ENCODE measurements around the gene TLE4. TPM values are rescaled to one million over a fixed set of nuclear protein-coding genes. Genes with fewer than 3 reads are reported as not detected.

TLE4 gene
- polyA plus RNA-seq, 1 of the 3 experiments (the other 2 are of a cell fraction) = 40.4 TPM

GRCh38 chr9:79661279-79661678 is 89.5 kb downstream of the TLE4 start:
- peaks cover 5% of the 10 kb centered on the region; the same call in 1 of the 2 replicates for H4K20me1 ChIP-seq (ENCODE audit: insufficient read depth)
- H3K4me2 ChIP-seq = peak overlapping the region; percentile 70; the same call in 1 of the 2 replicates
- H3K36me3 ChIP-seq (replicated peaks in 1 of 2; ENCODE audit: control insufficient read depth in 1 of 2, insufficient read depth in 2 of 2, low read length in 1 of 2) = peaks cover 23 to 42% of the 10 kb centered on the region in 2 experiments
- TF ChIP-seq TCF12 (IDR thresholded peaks at IDR 0.05) = no peak
- TF ChIP-seq USF1 (IDR thresholded peaks at IDR 0.05; ENCODE audit: borderline replicate concordance, low read depth) = no peak
- TF ChIP-seq EZH2phosphoT487 (IDR thresholded peaks at IDR 0.05; ENCODE audit: borderline replicate concordance, low read depth) = no peak
- TF ChIP-seq TAF1 (IDR thresholded peaks at IDR 0.05; ENCODE audit: borderline replicate concordance, low read depth, low read length) = no peak
- no peak for TF ChIP-seq NFIC (IDR thresholded peaks at IDR 0.05; ENCODE audit: borderline replicate concordance)
- TF ChIP-seq SMC3 (IDR thresholded peaks at IDR 0.05; ENCODE audit: low read depth, low read length) = no peak
- TF ChIP-seq TEAD4 (IDR thresholded peaks at IDR 0.05; ENCODE audit: borderline replicate concordance, insufficient read depth) = no peak
- TF ChIP-seq, protein P1, sequence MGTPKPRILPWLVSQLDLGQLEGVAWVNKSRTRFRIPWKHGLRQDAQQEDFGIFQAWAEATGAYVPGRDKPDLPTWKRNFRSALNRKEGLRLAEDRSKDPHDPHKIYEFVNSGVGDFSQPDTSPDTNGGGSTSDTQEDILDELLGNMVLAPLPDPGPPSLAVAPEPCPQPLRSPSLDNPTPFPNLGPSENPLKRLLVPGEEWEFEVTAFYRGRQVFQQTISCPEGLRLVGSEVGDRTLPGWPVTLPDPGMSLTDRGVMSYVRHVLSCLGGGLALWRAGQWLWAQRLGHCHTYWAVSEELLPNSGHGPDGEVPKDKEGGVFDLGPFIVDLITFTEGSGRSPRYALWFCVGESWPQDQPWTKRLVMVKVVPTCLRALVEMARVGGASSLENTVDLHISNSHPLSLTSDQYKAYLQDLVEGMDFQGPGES (IDR thresholded peaks at IDR 0.05; ENCODE audit: low read depth, low read length) = no peak
- TF ChIP-seq FOXM1 (IDR thresholded peaks at IDR 0.05; ENCODE audit: low read depth) = no peak
- TF ChIP-seq, protein P2, sequence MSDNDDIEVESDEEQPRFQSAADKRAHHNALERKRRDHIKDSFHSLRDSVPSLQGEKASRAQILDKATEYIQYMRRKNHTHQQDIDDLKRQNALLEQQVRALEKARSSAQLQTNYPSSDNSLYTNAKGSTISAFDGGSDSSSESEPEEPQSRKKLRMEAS (IDR thresholded peaks at IDR 0.05; ENCODE audit: low read depth) = no peak
- peaks cover 6% of the 10 kb centered on the region for H3F3A ChIP-seq (replicated peaks; ENCODE audit: insufficient read depth)
- H3K4me1 ChIP-seq (ENCODE audit: control insufficient read depth in 1 of 2, insufficient read depth in 2 of 2, low read depth in 1 of 2, low read length in 1 of 2) = peaks cover 36 to 57% of the 10 kb centered on the region in 2 experiments
- no peaks in the 10 kb centered on the region for H3K9me2 ChIP-seq
- DNase-seq = no peak
- no peak overlapping the region for H2AFZ ChIP-seq (ENCODE audit: low read depth)
- H3K27me3 ChIP-seq (ENCODE audit: insufficient read depth) = no peaks in the 10 kb centered on the region
- WGBS (ENCODE audit: low lambda C conversion rate) = 93% methylated on average over 2 of the region's 2 CpGs
- POLR2A ChIA-PET = no interaction called here
- CTCF ChIA-PET = no interaction called here
- H3K27ac ChIP-seq (ENCODE audit: low read depth in 2 of 2, low read length in 1 of 2) = peak overlapping the region; percentile 78 to 80
- no peak overlapping the region for H3K9ac ChIP-seq
- H3K4me3 ChIP-seq (ENCODE audit: low read depth in 2 of 2, low read length in 1 of 2) = no peak overlapping the region
- no peaks in the 10 kb centered on the region for H3K9me3 ChIP-seq
- H3K79me2 ChIP-seq (ENCODE audit: insufficient read depth) = peaks cover 45% of the 10 kb centered on the region

DNA sequence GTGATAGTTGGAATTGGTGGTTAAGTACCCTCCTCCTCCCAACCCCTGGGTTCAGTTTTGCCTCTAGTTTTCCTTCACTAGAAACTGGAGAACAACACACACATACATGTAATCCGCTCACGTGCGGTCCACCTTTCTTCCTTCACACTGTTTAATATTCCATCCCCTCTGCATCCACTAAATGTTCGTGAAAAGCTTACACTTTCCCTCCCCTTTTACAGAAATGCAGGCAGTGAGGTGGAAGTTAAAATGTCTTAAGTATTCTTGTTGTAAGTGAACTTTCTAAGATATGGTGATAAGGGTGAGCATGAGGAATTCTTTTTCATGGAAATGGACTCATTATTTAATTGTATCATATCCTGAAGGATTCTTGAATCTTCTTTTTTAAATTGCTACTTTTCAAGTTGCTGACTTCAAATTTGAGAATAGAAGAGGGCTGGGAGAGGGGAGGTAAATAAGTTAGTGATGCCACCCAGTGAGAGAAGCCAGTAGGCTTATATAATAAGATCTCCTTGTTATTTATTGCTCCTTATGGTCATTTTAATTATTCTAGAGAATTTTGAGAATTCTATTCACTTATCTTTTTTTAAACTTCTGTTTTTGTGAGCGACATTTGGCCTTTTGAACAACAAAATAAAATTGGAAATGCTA is 90.2 kb downstream of the TLE4 start:
- H4K20me1 ChIP-seq (ENCODE audit: insufficient read depth) = peaks cover 5% of the 10 kb centered on the region; the same call in 1 of the 2 replicates
- H3K79me2 ChIP-seq (ENCODE audit: insufficient read depth) = peaks cover 48% of the 10 kb centered on the region
- ChIA-PET CTCF (no interaction called here), POLR2A (interaction anchor here (0.6 kb wide), 1 partner anchor 260 kb away, joined by 5 read pairs; no protein-coding TSS in a partner anchor)
- H3K4me1 ChIP-seq (ENCODE audit: control insufficient read depth in 1 of 2, insufficient read depth in 2 of 2, low read depth in 1 of 2, low read length in 1 of 2) = peaks cover 36 to 53% of the 10 kb centered on the region in 2 experiments
- H2AFZ ChIP-seq (ENCODE audit: low read depth) = no peak overlapping the region
- peak overlapping the region; percentile 70 for H3K4me2 ChIP-seq
- peak overlapping the region; percentile 22; the same call in 1 of the 2 replicates for H3K9ac ChIP-seq
- peak overlapping the region; percentile 78 to 80 for H3K27ac ChIP-seq (ENCODE audit: low read depth in 2 of 2, low read length in 1 of 2)
- peaks cover 6% of the 10 kb centered on the region for H3F3A ChIP-seq (replicated peaks; ENCODE audit: insufficient read depth)
- H3K4me3 ChIP-seq (ENCODE audit: low read depth in 2 of 2, low read length in 1 of 2) = no peak overlapping the region
- peaks cover 20 to 42% of the 10 kb centered on the region in 2 experiments for H3K36me3 ChIP-seq (replicated peaks in 1 of 2; ENCODE audit: control insufficient read depth in 1 of 2, insufficient read depth in 2 of 2, low read length in 1 of 2)
- TF ChIP-seq EP300 (IDR thresholded peaks at IDR 0.05; ENCODE audit: borderline replicate concordance in 1 of 2, low read depth in 1 of 2, low read length in 1 of 2) (no peak), USF2 (IDR thresholded peaks at IDR 0.05; ENCODE audit: borderline replicate concordance, low read depth, low read length) (no peak), RFX5 (IDR thresholded peaks at IDR 0.05; ENCODE audit: low read length) (no peak), RAD21 (IDR thresholded peaks at IDR 0.05; ENCODE audit: low read length) (peak; percentile 19; the same call in 1 of the 2 replicates), SIN3A (IDR thresholded peaks at IDR 0.05; ENCODE audit: borderline replicate concordance, low read depth, low read length) (no peak), EZH2phosphoT487 (IDR thresholded peaks at IDR 0.05; ENCODE audit: borderline replicate concordance, low read depth) (no peak)
- TF ChIP-seq, protein P3, sequence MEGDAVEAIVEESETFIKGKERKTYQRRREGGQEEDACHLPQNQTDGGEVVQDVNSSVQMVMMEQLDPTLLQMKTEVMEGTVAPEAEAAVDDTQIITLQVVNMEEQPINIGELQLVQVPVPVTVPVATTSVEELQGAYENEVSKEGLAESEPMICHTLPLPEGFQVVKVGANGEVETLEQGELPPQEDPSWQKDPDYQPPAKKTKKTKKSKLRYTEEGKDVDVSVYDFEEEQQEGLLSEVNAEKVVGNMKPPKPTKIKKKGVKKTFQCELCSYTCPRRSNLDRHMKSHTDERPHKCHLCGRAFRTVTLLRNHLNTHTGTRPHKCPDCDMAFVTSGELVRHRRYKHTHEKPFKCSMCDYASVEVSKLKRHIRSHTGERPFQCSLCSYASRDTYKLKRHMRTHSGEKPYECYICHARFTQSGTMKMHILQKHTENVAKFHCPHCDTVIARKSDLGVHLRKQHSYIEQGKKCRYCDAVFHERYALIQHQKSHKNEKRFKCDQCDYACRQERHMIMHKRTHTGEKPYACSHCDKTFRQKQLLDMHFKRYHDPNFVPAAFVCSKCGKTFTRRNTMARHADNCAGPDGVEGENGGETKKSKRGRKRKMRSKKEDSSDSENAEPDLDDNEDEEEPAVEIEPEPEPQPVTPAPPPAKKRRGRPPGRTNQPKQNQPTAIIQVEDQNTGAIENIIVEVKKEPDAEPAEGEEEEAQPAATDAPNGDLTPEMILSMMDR (IDR thresholded peaks at IDR 0.05) = no peak
- H3K9me2 ChIP-seq = no peaks in the 10 kb centered on the region
- peak; percentile 11 for DNase-seq
- no peaks in the 10 kb centered on the region for H3K9me3 ChIP-seq
- WGBS (ENCODE audit: low lambda C conversion rate) = 57% methylated on average over 5 of the region's 5 CpGs
- no peaks in the 10 kb centered on the region for H3K27me3 ChIP-seq (ENCODE audit: insufficient read depth)

All from SK-N-SH (cell line).